ENCODE results near the gene NODAL.

NODAL gene

DNA sequence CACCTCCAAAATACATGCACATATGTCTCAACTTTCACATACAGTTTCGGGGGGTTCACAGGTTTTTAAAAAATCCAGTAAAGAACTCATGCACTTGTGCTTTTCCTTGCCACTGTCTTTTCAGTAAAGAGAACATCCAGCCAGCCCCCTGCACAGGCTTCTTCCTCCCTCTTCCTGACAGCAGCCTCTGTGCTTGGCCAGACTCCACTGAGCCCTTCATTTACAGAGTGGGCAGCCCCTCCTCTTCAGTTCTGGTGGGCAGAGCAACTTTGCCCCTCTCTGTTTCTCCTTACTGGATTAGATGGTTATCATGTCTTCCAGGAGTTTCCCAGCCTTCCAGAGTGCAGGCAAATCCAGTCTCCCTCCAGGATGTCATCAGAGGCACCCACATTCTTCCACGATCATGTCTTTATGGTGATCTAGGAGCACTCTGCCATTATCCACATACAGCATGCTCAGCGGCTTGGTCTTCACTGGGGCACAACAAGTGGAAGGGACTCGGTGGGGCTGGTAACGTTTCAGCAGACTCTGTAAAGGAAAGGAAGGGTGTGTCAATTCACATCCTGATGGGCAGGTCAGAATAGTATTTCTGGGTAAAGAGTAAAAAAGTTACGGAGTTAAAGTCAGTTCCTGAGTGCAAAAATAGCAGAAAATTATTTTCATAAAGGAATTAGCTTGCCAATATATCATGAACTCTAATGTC lies 8.8 kb downstream of the NODAL start:
- DNase-seq: no peak

DNA sequence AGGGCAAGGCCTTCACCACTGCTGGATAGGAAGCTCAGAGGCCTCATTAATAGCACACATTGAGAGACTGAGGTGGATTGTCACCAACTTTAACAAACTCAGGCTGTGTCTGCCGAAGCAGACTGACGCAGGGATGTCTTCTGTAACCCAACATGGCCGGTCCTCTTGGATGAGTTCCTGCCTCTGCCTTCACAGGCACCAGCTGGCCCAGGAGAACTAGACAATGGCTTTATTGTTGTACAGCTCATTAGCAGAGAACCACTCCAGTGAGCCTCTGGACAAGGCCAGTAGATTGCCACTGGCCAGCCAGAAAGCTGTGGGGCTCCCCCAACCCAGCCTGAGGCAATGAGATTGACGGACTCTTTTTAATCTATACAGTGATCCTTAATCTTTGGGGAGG lies 9.4 kb downstream of the NODAL start:
- no peak for DNase-seq

DNA sequence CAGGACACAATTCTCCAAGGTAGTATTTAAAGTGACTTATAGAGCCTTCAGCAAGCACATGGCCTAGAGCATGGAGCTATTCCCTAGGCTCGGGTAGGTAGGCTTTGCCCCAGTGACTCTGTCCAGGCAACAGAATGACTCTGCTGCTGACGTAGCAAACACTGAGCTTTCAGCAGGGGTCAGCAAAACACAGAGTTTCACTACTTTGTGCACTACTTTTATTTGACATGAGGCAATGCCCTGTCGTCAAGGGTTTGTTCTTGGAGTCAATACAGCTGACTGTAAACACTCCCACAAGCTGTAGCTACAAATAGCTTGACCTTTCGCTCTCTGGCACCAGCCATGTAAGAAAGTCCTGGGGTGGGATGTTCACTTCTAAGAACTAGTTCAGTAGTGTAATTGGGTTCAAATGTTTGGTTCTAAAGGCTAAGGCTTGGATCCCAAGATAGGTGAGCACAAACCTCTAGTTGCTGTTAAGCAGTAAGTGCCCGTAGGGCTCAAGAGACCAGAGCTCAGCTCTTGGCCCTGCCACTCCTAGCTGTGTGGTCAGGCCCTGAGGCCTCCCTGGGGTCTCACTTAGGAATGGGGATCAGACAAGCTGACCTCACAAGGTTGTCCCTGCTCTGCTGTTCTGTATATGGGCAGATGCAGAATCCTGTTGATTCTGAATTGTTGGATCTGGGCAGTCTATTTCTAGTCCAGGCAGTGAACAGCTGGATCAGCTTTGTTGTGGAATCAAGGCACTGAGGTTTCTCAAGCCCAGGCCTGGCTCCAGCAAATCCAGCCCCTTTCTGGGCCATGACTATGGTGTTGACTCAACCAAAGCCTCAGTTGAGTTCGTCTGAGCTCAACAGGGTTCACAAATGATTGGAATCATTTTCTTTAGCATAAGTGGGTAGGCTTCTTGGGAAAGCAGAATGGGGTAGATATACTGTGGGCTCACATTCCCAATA lies 10.7 kb downstream of the NODAL start:
- DNase-seq: no peak

DNA sequence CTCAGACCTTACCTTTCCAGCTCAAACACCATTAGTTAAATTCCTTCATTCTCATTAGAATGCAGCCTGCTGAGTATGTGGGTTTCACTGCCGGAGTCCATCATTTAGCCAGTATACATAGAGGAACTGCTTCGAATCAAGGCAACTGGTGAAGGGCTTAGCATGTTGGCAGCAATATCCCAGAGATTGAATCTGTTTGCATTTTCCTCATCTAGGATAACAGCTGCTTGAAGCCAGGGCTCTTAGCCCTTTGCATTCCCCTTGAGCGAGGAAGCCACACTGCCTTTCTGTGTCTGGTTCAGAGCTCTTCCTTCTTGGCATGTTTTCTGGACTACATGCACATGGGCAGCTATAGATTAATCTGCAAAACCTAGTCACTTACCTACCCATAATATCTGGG lies 14.7 kb downstream of the NODAL start:
- no peak for DNase-seq

DNA sequence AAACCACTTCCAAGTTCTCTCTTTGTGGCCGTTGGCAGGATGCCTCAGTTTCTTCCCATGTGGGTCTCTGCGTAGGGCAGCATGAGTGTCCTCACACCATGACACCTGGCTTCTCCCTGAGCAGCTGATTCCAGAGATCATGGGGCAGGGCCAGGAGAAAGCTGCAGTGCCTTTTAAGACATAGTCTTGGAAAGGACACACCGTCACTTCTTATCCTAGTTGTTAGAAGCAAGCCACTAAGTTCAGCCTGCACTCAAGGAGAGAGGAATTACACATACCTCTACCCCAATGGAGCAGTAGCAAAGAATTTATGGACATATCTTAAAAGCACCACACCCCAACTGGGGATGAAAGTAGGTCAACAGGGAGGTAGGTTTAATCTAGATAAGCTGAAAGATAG lies 16.4 kb downstream of the NODAL start:
- no peak for DNase-seq

DNA sequence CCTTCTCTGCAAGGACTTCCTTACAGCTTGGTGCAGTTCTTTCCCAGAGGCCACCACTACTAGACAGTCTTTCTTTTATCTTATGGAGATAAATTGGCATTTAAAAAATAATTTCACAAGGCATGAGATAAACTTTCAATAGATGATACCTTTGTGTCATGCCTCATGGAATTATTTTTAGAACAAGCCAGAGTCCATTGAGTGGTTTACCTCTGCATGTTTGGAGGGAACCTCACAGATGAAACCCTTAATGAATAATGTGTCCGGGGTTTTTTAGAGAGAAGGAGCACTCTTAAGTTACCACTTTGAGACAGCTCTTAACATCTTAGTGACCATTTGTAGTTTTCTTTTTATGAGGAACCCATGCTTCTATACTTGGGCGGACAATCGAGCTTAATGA lies 17.2 kb downstream of the NODAL start:
- DNase-seq: no peak

DNA sequence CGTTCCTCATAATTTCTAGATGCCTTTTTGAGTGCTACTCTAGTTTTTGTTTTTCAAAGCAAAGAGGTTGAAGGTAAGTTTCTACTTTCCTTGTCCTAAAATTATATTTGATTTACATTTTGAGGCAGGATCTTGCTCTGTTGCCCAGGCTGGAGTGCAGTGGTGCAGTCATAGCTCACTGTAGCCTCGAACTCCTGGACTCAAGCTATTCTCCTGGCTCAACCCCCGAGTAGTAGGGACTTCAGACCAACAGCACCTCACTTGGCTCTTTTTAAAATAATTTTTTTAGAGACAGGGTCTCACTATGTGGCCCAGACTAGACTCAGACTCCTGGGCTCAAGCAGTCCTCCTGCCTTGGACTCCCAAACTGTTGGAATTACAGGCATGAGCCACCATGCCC lies 22.8 kb downstream of the NODAL start:
- DNase-seq: no peak

DNA sequence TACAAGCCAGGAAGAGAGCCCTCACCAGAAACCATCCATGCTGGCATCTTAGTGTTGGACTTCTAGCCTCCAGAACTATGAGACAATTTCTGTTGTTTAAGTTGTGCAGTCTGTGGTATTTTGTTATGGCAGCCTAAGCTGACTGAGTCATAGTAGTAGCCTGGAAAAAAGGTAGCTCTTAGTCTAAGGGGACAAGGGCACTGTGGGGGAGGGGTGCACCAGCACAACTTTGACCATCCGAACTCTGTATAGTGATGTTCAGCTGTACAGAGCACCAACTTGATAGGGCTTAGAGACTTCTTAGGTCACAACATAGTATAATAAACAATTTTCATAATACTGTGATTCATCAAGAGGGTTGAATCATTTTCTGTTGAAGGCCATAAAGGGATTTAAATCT lies 23.3 kb downstream of the NODAL start:
- no peak for DNase-seq

DNA sequence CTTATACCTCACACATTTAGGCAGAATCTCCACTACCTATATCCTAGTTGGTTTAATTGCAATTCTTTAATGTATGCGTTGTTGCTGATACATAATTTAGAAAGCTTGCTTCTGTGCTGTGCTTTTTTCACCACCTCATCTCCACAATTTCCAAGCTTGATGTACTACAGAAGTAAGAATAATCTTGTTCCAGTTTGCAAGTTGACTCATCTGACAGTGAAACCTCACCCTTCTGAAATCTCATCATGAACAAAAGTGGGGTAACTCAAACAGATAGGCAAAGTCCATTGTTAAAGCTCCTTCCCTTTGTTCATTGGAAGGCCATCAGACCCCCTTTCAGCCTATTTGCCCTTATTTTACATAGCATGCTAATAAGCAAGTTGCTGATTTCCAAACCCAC lies 23.9 kb downstream of the NODAL start:
- DNase-seq: no peak

DNA sequence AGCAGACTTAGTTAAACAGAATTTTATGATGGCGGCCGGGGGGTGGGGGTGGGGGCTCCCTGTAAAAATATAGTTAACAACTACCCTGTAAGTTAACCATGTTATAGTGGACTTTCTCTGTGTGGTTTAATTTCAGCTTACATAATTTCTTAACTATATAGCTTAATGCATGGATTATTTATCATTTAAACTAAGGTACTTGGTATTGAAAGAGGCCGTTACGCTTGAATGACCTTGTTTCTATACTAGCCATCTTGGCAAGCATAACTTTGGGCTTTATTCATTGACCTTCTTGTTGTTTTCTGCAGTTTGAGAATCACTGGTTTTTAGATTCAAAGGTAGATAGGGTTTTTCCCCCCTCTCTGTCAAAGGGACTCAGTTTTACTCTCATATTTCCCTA lies 29.1 kb downstream of the NODAL start:
- DNase-seq: no peak

DNA sequence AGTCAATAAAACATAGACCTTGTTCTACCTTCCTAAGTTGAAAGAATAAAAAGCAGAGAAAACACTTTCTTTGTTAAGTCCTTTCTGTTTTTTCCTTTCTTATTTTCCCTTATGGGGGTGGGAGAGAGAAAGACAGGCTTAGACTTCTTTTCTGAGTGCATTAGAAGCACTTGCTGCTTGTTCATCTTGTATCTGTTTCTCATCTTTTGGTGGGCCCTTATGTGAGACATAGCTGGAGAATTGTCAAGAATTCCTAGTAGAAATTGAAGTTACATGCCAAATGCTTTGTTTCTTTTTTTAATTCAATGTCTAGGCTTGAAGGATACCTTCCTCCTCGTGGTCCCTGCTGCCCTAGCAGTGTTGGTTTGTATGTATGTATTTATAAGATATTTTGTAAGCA lies 30.9 kb downstream of the NODAL start:
- no peak for DNase-seq

DNA sequence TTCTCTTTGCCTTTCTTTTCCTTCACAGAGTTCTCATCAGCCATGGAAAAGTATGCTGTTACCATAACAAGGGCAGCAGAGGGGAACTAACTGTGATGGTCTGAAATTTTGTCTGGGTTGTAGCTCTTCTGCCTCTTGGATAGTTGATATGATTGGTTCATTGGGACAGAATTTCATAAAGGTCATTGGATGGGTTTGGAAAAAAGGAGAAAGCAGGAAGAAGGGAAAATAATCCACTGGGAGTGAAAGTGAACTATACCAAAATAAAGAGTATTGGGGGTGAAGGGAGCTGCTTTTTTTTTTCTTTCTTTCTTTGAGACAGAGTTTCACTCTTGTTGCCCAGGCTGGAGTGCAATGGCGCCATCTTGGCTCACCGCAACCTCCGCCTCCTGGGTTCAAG lies 31.7 kb downstream of the NODAL start:
- DNase-seq: no peak

DNA sequence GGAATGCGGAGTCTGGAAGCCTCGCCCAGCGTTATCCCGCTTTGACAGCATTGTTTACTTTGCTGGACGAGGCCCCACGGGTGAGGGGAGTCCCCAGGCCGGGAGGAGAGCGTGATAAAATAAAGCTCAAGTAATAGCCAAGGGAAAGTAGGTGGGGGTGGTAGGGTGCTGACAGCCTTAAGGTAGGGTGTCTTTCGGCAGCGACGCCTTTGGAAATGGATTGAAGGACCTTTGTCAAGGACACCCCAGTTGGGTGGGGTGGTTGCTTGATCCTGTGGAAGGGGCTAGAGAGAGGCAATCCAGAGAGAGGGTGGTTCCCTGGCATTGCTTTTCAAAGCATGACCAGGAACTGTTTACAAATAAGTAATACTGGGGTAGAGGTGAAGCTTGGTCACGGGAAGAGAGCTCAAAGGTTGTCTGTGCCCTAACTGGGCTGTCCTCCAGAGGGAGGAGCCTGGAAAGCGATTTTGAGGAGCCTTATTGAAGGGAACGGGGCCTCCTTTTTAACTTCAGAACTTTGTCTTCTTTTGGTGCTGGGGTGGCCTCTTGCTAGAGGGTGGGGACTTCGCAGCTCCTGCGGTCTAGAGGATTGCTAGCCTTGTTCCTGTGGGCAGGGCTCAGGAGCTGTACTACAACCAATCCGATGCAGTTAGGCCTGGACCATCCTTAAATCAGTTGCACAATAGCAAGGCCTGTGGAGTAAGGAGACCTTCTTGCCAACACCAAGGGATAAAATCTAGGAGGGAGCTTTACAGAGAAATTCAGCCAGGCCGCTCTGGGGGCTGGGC lies 36.2 kb downstream of the NODAL start:
- DNase-seq: peak; percentile 17

DNA sequence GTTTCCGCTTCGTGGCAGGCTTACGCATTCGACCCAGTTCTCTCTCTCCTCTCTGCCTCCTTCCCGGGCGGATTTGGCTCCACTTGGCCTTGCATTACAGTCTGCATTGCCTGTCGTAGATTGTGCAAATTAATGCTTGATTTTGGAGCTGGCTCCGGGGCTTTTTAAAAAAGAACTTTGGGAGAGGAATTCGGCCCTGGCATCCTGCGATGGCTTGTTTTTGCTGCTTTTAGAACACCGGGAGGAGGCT lies 36.8 kb downstream of the NODAL start:
- no peak for DNase-seq

DNA sequence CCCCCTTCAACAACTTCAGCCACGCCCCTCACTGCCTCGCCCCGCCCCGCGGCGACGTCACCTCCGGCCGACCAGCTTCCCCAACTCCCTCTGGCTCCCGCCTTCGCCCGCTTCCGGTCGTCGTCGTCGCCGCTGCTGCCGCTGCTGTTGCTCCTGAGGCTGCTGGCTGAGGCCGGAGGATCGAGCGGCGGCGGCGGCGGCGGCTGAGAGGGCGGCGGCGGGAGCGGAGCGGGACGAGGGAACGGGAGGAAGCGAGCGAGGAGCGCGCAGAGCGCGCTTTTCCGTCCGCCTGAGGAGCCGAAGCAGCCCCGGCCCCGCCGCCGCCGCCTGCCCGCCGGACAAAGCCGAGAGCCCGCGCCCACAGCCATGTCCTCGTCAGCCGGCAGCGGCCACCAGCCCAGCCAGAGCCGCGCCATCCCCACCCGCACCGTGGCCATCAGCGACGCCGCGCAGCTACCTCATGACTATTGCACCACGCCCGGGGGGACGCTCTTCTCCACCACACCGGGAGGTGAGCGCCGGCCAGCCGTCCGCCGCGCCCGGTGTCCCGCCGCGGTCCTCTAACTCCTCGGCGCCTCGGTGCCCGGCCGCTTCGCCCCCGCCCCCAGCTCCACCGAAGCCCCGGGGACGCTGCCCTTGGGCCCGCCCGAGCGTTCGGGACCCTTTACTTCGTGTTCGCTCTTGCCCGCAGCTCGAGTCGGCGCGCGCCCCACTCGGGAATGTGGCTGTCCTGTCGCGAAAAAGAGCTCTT lies 37.3 kb downstream of the NODAL start, which contains the start of gene EIF4EBP2:
Gene EIF4EBP2, plus strand, starts transcription at position 110 of the 751 bp plus-strand sequence. Its CDS starts 257 bp downstream, at position 367.
- peak; percentile 99 for DNase-seq

DNA sequence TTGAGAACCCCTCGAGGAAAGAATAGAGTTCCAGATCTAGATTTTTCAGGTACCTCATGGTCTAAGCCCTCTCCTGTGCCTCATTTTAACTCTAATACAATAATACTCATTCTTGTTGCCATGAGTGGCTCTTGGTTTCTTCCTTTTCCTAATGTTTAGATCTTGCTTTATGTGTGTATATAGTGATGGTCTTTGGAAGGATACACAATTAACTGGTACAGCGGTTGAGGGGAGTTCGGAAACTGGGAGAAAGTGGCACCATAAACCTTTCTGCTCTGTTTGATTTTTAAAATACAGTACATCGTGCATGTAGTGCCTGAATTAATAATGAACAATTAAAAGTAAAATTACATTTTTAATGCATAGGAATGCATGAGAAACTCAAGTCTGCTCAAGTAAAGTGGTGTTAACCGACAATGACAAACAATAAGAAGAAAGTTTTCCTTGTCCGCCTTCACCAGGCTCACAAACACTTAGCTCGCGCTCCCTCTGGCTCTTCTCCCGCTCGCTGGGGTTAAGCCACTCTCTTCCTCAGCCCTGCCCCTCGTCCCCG lies 37.9 kb downstream of the NODAL start:
- DNase-seq: no peak

DNA sequence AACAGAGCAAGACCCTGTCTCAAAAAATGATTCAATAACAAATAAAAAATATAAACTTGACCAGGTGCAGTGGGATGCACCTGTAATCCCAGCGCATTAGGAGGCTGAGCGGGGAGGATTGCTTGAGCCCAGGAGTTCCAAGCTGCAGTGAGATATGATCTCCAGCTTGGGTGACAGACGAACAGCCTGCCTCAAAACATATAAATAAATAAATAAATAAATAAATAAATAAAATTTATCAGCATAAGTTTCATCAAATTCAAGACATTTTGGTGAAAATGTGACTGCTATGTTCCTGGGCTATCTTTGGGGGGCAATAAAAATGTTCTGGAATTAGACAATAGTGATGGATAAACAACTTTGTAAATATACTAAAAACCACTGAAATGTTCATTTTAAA lies 42.3 kb downstream of the NODAL start:
- DNase-seq: no peak

DNA sequence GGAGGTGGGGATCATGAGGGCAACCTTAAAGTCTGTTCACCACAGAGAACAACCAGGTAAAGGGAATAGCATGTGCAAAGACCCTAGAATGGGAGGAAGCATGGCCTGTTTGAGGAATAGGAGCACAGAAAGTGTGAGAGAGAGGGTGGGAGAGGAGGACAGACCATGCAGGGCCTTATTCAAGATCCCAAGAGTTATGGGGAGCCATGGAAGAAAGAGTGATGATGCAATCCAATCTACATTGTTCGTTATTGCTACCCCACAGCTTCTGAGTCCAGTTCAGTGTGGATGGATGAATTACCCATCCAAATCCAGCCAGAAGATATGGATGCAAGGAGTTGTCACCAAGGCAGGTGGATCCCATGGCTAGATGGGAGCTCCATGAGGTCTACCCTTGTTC lies 45.3 kb downstream of the NODAL start:
- no peak for DNase-seq

DNA sequence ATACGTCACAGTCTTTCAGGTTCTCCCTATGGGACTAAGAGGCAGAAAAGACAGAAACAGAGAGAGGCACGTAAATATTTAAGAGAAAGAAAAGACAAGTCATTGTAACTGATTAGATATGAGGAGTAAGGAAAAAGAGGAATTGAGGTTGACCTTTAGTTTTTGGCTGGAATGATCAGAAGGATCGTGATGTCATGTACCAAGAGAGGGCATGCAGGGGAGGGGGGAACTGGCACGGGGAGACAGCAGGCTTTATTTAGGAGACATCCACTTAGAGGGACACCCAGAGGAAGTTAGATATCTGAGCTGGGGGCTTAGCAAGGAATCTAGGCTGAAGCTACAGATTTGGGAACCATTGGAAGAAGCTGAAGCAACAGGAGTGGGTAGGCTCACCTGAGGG lies 49.8 kb downstream of the NODAL start:
- DNase-seq: no peak
